GM19328 (cell line): ENCODE data around the gene PLEKHN1.

ENCODE experiments used
- ATAC-seq: cut with Tn5 transposase; IDR thresholded peaks from one replicate; pipeline ENCODE4 v1.9.1; 2021; ENCODE audit warnings: mild to moderate bottlenecking, moderate library complexity; ENCODE audit not compliant: unreplicated experiment

PLEKHN1 gene

DNA sequence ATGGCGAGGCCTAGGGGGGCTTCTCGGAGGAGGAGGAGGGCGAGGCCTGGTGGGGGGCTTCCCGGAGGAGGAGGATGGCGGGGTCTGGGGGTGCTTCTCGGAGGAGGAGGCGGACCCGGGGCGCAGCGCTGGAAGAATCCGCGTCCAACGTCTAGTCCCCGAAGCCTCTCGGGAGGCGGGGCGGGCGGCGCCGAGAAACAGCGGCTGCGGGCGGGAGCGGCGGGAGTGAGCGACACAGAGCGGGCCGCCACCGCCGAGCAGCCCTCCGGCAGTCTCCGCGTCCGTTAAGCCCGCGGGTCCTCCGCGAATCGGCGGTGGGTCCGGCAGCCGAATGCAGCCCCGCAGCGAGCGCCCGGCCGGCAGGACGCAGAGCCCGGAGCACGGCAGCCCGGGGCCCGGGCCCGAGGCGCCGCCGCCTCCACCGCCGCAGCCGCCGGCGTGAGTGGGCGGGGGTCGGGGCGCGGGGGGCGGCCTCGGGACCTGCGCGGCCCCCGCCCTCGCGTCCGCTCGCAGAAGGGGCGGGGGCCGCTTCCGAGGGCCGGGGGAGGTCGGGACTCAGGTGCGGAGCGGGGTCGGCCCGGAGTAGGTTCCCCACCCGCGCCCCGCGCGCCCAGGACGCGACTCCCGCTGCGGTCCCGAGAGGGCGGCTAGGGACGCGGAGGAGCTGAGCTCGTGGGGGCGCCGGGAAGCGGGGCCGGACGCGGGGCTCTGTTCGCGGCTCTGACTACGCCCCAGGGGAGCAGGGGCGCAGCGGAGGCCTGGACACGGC lies 5.7 kb upstream of the PLEKHN1 start, which contains the start of gene KLHL17:
TSS of gene KLHL17 (plus strand) at position 222 of the 769 bp plus-strand sequence. CDS start at position 332, 110 bp downstream.
- ATAC-seq: peak; percentile 45

DNA sequence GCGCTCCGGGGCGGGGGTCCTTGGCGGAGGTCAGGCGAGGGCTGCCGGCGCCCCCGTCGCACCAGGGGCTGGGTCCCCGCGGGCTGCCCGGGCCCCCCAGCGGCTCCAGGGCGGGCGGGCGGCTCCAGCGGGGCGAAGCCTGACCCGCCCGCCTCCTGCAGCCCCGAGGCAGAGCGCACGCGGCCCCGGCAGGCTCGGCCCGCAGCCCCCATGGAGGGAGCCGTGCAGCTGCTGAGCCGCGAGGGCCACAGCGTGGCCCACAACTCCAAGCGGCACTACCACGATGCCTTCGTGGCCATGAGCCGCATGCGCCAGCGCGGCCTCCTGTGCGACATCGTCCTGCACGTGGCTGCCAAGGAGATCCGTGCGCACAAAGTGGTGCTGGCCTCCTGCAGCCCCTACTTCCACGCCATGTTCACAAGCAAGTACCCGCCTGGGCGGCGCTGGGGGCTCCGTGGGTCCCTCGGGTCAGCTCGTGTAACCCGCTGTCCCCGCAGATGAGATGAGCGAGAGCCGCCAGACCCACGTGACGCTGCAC lies 5.1 kb upstream of the PLEKHN1 start:
- ATAC-seq: no peak

DNA sequence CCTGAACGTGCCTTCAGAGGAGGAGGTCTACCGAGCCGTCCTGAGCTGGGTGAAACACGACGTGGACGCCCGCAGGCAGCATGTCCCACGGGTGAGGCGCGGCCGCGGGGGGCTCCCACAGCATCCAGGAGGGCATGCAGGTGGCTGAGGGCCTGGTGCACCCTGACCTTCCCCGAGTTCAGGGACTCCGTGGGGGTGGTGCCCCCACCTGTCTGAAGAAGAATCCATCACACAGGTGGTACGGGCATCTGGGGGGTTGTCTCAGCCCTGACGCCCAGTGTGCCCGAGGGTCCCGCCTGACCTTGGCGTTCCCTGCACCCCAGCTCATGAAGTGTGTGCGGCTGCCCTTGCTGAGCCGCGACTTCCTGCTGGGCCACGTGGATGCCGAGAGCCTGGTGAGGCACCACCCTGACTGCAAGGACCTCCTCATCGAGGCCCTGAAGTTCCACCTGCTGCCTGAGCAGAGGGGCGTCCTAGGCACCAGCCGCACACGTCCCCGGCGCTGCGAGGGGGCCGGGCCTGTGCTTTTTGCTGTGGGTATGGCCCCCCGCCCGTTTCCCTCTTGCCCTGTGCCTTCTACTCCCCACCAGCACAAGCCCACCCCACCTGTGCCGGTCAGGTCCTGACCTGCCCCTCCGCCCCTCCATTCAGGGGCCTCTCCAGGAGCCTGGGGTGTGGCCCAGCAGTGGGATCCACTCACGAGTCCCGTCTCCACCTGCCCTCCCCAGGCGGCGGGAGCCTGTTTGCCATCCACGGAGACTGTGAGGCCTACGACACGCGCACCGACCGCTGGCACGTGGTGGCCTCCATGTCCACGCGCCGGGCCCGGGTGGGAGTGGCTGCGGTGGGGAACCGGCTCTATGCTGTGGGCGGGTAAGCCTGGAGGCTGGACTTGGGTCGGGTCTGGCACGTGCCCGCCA lies 3.6 kb upstream of the PLEKHN1 start:
- no peak for ATAC-seq

DNA sequence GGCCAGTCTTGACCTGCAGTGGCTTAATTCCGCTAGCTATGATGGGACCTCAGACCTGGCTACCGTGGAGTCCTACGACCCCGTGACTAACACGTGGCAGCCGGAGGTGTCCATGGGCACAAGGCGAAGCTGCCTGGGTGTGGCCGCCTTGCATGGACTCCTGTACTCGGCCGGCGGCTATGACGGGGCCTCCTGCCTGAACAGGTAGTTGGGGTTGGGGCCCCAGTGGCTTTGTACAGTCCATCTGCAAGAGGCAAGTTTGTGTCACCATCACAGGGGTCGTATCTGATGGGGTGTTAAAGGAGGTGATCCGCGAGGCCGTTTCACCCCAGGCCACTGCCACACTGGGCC lies 3.0 kb upstream of the PLEKHN1 start:
- no peak for ATAC-seq

DNA sequence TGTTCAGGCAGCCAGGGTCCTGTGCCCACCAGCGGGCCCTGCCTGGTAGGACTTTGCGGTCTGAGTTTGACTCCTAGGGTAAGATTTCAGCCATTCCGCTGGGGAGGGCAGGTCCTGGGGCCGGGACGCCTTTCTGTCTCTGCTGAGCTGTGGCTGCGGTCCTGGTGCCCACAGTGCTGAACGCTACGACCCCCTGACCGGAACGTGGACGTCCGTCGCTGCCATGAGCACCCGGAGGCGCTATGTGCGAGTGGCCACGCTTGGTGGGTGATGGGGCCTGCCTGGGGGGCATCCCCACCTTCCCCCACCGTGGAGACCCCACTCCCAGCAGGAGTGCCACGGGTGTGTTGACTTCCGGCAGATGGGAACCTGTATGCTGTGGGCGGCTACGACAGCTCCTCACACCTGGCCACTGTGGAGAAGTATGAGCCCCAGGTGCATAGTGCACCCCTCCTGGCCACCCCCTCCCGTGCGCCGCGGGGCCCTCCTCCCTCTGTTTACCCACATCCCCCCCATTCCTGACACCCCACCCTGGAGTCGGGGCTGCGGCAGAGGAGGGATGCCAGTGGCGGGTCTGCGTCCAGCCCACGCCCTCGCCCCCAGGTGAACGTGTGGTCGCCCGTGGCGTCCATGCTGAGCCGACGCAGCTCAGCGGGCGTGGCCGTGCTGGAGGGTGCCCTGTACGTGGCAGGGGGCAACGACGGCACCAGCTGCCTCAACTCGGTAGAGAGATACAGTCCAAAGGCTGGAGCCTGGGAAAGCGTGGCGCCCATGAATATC lies 2.3 kb upstream of the PLEKHN1 start:
- no peak for ATAC-seq

DNA sequence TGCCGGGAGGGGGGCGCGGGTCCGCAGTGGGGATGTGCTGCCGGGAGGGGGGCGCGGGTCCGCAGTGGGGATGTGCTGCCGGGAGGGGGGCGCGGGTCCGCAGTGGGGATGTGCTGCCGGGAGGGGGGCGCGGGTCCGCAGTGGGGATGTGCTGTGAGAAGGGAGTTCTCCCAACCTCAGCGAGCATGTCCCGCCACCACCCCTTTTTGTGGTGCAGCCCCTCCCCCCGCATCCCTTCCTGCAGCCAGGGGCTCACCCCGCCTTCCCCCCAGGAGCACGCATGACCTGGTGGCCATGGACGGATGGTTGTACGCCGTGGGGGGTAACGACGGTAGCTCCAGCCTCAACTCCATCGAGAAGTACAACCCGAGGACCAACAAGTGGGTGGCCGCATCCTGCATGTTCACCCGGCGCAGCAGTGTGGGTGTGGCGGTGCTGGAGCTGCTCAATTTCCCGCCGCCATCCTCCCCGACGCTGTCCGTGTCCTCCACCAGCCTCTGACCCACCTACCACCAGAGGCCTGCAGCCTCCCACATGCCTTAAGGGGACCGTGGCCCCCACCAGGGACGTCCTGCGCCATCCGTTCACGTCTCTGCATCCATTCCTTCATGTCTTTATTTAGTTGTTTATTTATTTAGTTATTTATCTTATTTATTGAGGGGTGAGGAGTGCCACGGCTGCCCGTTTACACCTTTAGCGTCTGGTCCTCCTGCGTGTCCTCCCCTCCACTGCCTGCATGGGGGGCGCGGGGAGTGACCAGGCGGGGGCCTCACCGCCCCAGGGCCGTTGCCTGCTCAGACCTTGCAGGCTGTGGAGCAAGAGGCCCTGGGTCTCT lies 1.4 kb upstream of the PLEKHN1 start:
- no peak for ATAC-seq

DNA sequence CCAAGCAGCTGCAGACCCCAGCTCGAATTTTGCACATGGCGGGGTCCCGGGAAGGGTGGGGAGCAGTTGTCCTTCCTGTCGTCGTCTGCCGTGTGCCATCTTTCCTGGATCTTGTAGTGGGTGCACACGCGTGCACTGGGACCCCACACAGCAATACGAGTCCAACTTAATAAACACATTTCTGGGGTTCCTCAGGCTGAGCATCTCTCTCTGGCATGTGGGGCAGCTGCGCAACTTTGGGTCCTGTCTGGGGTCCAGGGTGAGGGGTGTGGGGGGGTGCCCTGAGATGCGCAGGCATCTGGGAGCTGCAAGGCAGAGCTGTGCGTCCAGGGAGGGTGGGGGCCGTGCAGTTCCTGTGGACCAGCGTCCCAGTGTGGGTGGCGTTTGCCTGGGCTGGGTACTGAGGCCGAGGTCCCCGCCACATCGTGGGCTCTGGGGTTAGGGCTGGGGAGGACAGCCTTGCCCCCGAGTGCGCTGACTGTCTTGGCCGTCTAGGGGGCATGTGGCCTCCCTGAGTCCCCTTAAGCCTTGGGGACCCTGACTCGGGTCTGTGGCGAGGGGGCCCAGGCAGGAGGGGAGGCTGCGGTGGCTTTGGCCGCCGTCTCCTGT lies 652 bp upstream of the PLEKHN1 start:
- no peak for ATAC-seq

DNA sequence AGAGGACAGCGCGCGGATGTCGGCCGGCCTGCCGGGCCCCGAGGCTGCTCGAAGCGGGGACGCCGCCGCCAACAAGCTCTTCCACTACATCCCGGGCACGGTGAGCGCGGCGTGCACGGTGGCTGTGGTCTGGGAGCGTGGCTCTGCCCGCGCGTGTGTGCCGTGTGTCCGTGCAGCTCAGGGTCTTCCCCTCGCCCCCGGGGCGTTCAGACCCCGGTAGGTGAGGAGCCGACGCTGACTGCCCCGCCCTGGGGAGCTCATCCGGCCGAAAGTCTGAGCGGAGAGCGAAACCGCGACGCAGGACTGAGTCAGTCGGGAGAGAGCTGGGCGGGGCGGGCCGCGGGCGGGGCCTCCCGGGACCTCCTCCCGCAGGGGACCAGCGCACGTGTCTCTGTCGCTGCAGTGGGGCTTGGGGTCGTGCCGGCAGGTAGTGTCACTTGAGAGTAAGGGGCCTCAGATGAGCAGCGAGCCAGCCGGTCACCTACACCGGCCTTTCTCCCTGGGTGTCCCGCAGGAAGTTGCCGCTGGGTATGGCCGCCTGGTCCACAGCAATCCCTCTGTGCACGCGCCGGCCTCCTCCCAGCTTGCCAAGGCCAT lies 520 bp downstream of the PLEKHN1 start:
- ATAC-seq: no peak

DNA sequence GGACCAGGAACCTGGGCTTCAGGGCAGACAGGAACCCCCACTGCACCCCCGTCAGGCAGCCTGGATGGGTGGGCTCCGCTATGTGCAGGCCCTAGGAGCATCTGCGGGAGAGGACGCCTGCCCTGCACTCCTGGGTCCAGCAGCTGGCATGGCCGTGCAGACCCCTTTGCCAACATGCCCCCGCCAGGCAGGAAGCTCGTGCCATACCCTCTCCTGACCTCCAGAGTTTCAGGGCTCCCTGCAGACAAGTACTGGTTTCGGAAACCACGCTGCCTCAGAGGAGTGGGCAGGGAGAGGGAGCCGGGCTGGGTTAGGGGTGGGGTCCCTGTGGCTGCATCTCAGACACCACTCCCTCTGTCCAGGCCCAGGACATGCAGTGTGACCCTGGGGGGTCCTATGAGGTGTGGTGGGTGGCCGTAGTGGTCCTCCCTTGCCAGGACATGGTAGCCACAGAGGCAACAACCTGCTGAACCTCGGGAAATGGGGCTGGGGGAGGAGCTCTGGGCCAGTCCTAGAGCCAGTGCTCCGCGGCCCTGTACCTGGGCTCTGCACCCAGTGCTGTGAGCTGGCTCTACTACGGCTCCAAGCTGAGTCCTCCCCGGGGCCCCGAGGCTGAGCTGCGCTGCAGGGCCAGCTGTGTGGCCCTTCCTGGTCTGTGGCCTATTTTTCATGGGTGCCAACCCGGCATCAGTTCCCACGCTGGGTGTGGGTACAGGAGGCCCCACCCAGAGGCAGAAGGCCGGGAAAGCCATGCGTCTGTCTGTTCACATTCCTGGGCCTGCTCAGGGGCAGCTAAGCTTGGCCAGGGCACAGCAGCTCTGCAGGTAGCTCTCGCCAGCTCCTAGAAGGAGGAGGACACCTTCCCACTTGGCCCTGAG lies 1.4 kb downstream of the PLEKHN1 start:
- no peak for ATAC-seq

DNA sequence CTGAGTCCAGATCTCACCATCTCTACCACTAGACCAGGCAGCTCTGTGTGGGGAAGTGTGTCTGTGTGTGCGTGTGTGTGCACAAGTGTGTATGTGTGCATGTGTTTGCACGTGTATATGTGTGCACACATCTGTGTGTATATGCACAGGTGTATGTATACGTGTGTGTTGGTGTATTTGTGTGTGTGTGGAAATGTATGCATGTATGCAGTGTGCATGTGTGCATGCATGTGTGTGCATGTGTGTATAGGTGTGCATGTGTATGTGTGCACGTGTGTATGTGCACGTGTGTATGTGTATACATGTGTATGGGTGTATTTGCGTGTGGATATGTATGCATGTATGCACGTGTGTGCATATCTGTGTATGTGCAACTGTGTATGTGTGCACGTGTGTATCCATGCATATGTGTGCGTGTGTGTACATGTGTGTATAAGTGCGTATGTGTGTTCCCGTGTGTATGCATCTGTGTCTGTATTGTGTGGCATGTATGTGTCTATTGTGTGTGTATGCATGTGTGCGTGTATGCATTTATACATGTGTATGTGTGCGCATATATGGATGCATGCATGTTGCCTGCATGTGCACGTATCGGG lies 3.1 kb downstream of the PLEKHN1 start:
- no peak for ATAC-seq

DNA sequence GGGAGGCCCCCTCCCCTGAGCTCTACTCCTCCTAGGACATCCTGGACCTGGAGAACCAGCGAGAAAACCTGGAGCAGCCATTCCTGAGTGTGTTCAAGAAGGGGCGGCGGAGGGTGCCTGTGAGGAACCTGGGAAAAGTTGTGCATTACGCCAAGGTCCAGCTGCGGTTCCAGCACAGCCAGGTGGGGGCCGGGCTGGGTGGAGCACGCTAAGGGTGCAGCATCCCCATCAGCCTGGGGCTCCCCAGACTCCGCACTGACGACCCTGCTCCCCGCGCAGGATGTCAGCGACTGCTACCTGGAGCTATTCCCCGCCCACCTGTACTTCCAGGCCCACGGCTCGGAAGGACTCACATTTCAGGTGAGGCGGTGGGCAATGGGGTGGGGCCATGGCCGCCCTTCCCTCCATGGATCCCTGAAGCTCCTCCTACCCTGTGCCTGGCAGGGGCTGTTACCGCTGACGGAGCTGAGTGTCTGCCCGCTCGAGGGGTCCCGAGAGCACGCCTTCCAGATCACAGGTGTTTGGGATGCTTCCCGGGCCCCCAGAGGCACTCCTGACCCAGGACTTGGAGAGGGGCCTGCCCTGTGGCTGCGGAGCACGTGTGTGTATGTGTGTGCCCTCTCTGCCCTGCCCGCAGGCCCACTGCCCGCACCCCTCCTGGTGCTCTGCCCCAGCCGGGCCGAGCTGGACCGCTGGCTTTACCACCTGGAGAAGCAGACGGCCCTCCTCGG lies 4.1 kb downstream of the PLEKHN1 start:
- no peak for ATAC-seq

DNA sequence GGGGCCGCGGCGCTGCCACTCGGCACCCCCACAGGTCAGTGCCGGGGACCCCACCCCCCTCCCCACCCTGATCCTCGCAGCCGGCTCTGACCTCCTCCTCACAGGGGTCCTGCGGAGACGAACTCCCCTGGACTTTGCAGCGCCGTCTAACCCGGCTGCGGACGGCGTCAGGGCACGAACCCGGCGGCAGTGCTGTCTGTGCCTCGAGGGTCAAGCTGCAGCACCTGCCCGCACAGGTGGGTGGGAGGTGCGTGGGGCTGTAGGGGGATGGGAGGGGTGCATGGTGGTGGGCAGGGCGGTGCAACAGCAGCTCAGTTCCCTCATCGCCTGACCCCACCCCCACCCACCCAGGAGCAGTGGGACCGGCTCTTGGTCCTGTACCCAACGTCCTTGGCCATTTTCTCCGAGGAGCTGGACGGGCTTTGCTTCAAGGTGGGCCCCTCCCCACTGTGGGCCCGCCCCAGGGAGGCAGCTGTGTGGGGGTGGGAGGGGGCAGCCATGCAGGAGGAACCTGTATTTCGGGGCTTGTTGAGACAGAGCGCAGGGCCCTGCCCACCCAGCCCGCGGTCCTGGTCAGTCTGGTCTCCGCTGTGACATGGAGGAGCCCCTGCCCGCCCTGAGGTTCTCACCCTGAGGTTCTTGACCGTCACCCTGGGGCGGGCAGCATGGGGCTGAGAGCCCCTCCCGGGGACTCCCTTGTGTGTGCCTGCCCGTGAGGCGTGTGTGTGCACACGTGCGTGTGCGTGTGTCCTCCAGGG lies 4.9 kb downstream of the PLEKHN1 start:
- no peak for ATAC-seq

DNA sequence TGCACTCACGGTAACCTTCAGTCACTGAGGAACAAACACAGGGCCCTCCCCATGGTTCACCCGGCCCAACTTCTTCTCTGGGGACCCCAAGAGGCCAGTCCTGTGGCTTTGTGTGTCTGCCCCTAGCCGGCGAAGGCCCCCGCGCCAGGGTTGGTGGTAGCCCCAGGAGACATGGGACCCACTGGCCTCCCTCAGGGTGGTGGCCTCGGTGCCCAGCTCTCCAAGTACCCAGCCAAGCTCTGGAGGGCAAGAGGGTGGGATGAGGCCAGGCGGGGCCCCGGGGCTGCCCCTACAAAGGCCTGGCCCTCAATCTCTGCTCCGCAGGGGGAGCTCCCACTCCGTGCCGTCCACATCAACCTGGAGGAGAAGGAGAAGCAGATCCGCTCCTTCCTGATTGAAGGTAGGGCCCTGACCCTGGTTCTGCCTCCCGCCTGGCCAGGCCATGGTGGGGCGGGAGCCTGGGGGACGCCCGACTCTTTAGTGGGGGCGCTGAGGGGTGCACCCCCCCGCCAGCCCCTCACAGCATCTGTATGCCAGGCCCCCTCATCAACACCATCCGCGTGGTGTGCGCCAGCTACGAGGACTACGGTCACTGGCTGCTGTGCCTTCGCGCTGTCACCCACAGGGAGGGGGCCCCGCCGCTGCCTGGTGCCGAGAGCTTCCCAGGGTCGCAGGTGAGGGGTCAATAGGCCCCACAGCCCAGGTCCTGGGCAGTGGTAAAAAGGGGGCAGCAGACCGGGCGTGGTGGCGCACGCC lies 5.6 kb downstream of the PLEKHN1 start:
- ATAC-seq: no peak

DNA sequence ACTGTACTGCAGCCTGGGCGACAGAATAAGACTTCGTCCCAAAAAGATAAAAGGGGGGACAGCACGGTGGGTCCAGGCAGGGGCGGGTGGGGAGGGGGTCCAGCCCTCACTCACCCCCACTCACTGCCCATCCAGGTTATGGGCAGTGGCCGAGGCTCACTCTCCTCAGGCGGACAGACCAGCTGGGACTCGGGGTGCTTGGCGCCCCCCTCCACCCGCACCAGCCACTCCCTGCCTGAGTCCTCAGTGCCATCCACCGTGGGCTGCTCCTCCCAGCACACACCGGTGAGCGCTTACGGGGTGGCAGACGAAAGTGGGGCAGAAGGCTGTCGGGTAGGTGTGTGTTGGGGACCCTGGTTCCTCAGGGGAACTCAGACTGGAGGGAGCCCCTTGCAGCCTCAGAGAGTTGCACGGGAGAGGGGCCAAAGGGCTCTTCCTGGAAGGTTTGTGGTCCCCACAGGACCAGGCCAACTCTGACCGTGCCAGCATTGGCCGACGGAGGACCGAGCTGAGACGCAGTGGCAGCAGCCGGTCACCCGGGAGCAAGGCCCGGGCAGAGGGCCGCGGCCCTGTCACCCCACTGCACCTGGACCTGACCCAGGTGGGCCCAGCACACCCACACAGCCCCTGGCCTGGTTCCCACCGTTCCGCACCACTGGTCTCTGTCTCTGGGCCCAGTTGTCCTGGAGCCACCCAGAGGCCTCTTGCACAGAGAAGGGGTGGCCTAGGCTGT lies 6.6 kb downstream of the PLEKHN1 start:
- no peak for ATAC-seq
